ENCODE measurements around the gene ADAMTS18. TPM values are rescaled to one million over a fixed set of nuclear protein-coding genes. Genes with fewer than 3 reads are reported as not detected.

The ADAMTS18 gene
- total RNA-seq, 4 donors from 2014 or later: 0.71 to 1.0 TPM; not detected in 2

GRCh38 chr16:77442078-77442477, 7.2 kb upstream of the ADAMTS18 start:
- no peak for DNase-seq (ENCODE audit: low spot score in 2 of 2)
- no peak overlapping the region for H3K4me3 ChIP-seq (ENCODE audit: low read depth, poor library complexity, severe bottlenecking)
- 92 to 93% methylated on average over 2 of the region's 2 CpGs for WGBS, 2 donors
- no peak for TF ChIP-seq CTCF (IDR thresholded peaks at IDR 0.05)
- intact Hi-C loops (cut with DNase I; ENCODE audit: low total_unique reads): no loop called here

- 23 to 26% methylated on average over 3 of the region's 3 CpGs for WGBS, 2 donors
- intact Hi-C loops (cut with DNase I; ENCODE audit: low total_unique reads): no loop called here
- TF ChIP-seq POLR2A (IDR thresholded peaks at IDR 0.05) (no peak), CTCF (IDR thresholded peaks at IDR 0.05) (no peak)
- no peak overlapping the region for H3K4me3 ChIP-seq (ENCODE audit: low read depth, poor library complexity, severe bottlenecking)
- DNase-seq (ENCODE audit: low spot score in 2 of 2): no peak
These were observed 4.3 kb upstream of the ADAMTS18 start for GRCh38 chr16:77439106-77439505.

DNA sequence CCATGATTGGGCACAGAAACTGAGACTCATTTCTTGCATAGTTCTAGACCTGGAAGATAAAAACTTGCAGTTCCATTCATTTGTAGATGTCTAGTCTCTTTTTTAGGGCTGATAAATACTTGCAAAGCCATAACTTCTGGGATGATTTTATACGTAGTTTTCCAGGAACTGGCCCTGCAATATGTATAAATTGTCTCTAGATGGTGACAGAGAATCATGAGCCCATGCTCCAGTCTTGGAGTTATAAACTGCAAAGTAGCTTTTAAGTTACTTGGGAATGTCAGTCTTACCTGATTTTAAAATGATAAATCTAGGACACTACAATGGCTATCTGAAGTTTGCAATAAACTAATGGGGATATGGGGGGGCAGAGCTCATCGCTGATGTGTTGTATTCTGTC, 3.0 kb upstream of the ADAMTS18 start:
- no peak overlapping the region for H3K4me3 ChIP-seq (ENCODE audit: low read depth, poor library complexity, severe bottlenecking)
- TF ChIP-seq CTCF (IDR thresholded peaks at IDR 0.05): no peak
- TF ChIP-seq POLR2A (IDR thresholded peaks at IDR 0.05): no peak
- no peak for DNase-seq (ENCODE audit: low spot score in 2 of 2)
- intact Hi-C loops (cut with DNase I; ENCODE audit: low total_unique reads): no loop called here
- whole genome bisulfite sequencing, 2 donors: 64 to 75% methylated on average over 2 of the region's 2 CpGs

DNA sequence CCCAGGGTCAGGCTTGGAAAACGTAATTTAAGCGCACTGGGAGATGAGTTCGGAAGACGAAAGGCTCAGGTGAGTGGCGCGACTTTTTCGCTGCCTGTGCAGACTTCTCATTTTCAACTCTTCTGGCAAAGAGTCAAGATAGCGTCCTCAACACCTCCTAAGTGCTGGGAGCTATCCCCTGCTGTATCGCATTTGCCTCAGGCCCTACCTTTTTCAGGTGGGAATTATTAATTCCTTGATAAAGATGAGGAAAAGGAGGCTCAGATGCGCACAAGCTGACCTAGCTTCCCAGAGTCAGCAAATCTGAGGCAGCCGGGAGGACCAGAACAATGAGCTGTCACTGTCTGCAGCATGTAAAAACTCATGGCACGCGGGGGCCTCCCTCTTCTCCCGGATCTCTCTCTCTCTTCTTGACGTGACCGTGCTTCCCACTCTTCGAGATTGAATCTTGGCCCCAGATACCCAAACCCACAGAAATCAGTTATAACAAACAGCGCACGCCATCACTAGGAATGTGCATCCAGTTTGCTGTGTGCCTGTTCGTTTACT, 512 bp upstream of the ADAMTS18 start:
- 18 to 19% methylated on average over 20 of the region's 20 CpGs for WGBS, 2 donors
- H3K4me3 ChIP-seq (ENCODE audit: low read depth, poor library complexity, severe bottlenecking): no peak overlapping the region
- TF ChIP-seq POLR2A (IDR thresholded peaks at IDR 0.05) (no peak), CTCF (IDR thresholded peaks at IDR 0.05) (no peak)
- no peak for DNase-seq (ENCODE audit: low spot score in 2 of 2)
- intact Hi-C loops (cut with DNase I; ENCODE audit: low total_unique reads): no loop called here

DNA sequence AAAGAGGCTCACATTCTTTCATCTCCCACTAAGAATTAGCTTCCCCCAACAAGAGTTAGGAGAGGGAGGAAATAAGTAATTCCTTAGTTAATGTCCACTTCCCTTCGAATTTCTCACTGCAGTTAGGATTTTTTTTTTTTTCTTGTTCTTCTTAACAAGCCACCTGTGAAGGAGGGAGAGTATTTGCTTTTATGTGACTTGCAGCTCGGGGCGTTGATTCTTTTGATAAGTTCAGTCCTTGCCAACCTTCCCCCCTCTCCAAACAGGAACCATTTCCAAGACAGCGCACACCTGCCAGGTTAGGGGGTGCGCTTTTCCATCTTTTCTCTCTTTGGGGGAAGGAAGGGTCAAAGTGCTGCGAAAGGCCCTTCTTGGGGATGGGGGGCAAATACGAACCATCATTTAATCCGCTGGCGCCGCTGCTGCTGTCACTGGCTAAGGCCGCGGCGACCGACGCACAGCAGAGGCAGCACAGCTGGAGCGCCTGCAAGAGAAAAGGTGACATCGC, 758 bp downstream of the ADAMTS18 start:
- no peak overlapping the region for H3K4me3 ChIP-seq (ENCODE audit: low read depth, poor library complexity, severe bottlenecking)
- 4% methylated on average over 17 of the region's 17 CpGs for WGBS, 2 donors
- no peak for TF ChIP-seq CTCF (IDR thresholded peaks at IDR 0.05)
- TF ChIP-seq POLR2A (IDR thresholded peaks at IDR 0.05): no peak
- no peak for DNase-seq (ENCODE audit: low spot score in 2 of 2)
- intact Hi-C loops (cut with DNase I; ENCODE audit: low total_unique reads): no loop called here

- TF ChIP-seq POLR2A (IDR thresholded peaks at IDR 0.05) (no peak), CTCF (IDR thresholded peaks at IDR 0.05) (no peak)
- WGBS, 2 donors: 45 to 50% methylated on average over 6 of the region's 6 CpGs
- no peak overlapping the region for H3K4me3 ChIP-seq (ENCODE audit: low read depth, poor library complexity, severe bottlenecking)
- no peak for DNase-seq (ENCODE audit: low spot score in 2 of 2)
- intact Hi-C loops (cut with DNase I; ENCODE audit: low total_unique reads): no loop called here
These were observed 1.7 kb downstream of the ADAMTS18 start for GRCh38 chr16:77433146-77433545.
